Astrocyte (in vitro differentiated cells and primary cell): Measurements from ENCODE around the gene ZNF641. TPM values are rescaled to one million over a fixed set of nuclear protein-coding genes. Genes with fewer than 3 reads are reported as not detected.
"Not testable (repeated sequence)": the region's sequence is repeated elsewhere in the genome, so short reads cannot be mapped to it uniquely, and the experiment has no call there.

ENCODE experiments used
- DNase-seq: peaks from one replicate; pipeline ENCODE4 v3.0.0-alpha.2; 2010; ENCODE audit warnings: low read depth
- FAIRE-seq: peaks from 2 replicates; lab custom pipeline; 2011; peaks lifted over from hg19 to GRCh38; lab: Jason Lieb, UNC
- H2AFZ ChIP-seq: 2 replicates; pipeline ENCODE4 v1.6.0; 2012; ENCODE audit warnings: low read depth, low read length, inconsistent platforms
- H3K27ac ChIP-seq: 2 replicates; pipeline ENCODE4 v1.5.1; 2011; ENCODE audit warnings: low read depth, low read length, inconsistent platforms
- H3K27me3 ChIP-seq: 2 replicates; pipeline ENCODE4 v1.6.0; 2011; ENCODE audit warnings: low read length, inconsistent platforms; ENCODE audit not compliant: insufficient read depth
- H3K36me3 ChIP-seq: 2 replicates; pipeline ENCODE4 v1.5.1; 2011; ENCODE audit warnings: low read length, inconsistent platforms; ENCODE audit not compliant: insufficient read depth
- H3K4me1 ChIP-seq: 2 replicates; pipeline ENCODE4 v1.5.1; 2011; ENCODE audit warnings: low read length, inconsistent platforms; ENCODE audit not compliant: insufficient read depth
- H3K4me2 ChIP-seq: 2 replicates; pipeline ENCODE4 v1.6.0; 2012; ENCODE audit warnings: low read length, inconsistent platforms
- H3K4me3 ChIP-seq: 2 replicates; pipeline ENCODE4 v1.5.1; 2011; ENCODE audit warnings: low read depth, mild to moderate bottlenecking, low read length, inconsistent platforms; ENCODE audit not compliant: insufficient read depth
- H3K79me2 ChIP-seq: 2 replicates; pipeline ENCODE4 v1.6.0; 2012; ENCODE audit warnings: mild to moderate bottlenecking, low read length, inconsistent platforms; ENCODE audit not compliant: insufficient read depth
- H3K9ac ChIP-seq: 2 replicates; pipeline ENCODE4 v1.6.0; 2012; ENCODE audit warnings: mild to moderate bottlenecking, low read length, inconsistent platforms
- H3K9me3 ChIP-seq: 2 replicates; pipeline ENCODE4 v1.5.1; 2012; ENCODE audit warnings: low read depth, mild to moderate bottlenecking, low read length, inconsistent platforms; ENCODE audit not compliant: insufficient read depth
- H4K20me1 ChIP-seq: 2 replicates; pipeline ENCODE4 v1.6.0; 2012; ENCODE audit warnings: low read length, inconsistent platforms; ENCODE audit not compliant: insufficient read depth
- H3K27ac Mint-ChIP-seq: one replicate; pipeline ENCODE4 v1.8.0; 2021; ENCODE audit warnings: mild to moderate bottlenecking, mixed read lengths; ENCODE audit not compliant: unreplicated experiment
- H3K27me3 Mint-ChIP-seq: one replicate; pipeline ENCODE4 v1.8.0; 2021; ENCODE audit warnings: low read depth, mixed read lengths; ENCODE audit not compliant: unreplicated experiment
- H3K36me3 Mint-ChIP-seq: one replicate; pipeline ENCODE4 v1.8.0; 2021; ENCODE audit warnings: low read depth, mixed read lengths; ENCODE audit not compliant: unreplicated experiment
- H3K4me1 Mint-ChIP-seq: one replicate; pipeline ENCODE4 v1.8.0; 2021; ENCODE audit warnings: low read depth, mixed read lengths; ENCODE audit not compliant: unreplicated experiment
- H3K4me3 Mint-ChIP-seq: one replicate; pipeline ENCODE4 v1.8.0; 2021; ENCODE audit warnings: mild to moderate bottlenecking, moderate library complexity, mixed read lengths; ENCODE audit not compliant: unreplicated experiment
- H3K9me3 Mint-ChIP-seq: one replicate; pipeline ENCODE4 v1.8.0; 2021; ENCODE audit warnings: mild to moderate bottlenecking, mixed read lengths; ENCODE audit not compliant: unreplicated experiment
- EZH2 ChIP-seq: IDR thresholded peaks from 2 replicates; pipeline ENCODE4 v1.6.1; 2012; ENCODE audit warnings: mild to moderate bottlenecking, low read length, inconsistent platforms; ENCODE audit not compliant: insufficient read depth
- total RNA-seq: library from RNA; stranded (reverse); gene quantifications from 2 replicates; pipeline ENCODE4 v1.2.1, GENCODE V29; 2021
- TF ChIP-seq, protein P1 (sequence below): IDR thresholded peaks from 2 replicates; pipeline ENCODE4 v1.5.1; 2011; ENCODE audit warnings: low read depth, mild to moderate bottlenecking, inconsistent platforms, low read length, moderate library complexity; ENCODE audit not compliant: insufficient read depth

The ZNF641 gene
- total RNA-seq, 1 donor from 2014 or later: 7.1 TPM

DNA sequence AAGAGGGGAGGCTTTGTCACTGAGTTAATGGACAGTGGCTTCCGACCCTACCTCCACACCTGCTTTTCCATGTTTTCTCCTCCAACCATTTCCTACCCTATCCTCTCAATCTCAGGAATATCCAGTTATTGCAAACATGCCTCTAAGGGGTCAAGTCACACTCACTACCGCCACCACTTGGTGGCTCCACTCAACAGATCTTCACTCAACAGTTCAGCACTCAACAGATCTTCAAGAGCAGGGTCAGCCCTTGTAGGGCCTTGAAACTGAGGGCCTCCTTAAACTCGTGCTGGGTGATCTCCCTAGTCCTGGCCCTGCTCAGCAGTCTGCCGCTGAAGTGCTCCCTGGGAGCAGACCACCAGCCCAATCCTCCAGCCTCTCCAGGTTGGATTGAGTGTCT, 14.2 kb downstream of the ZNF641 start:
- Histone ChIP-seq H3K9me3 (no peaks in the 10 kb centered on the region), H3K4me2 (no peak overlapping the region), H2AFZ (no peak overlapping the region), H3K9ac (no peak overlapping the region), H4K20me1 (no peaks in the 10 kb centered on the region), H3K79me2 (no peaks in the 10 kb centered on the region), H3K27ac (no peak overlapping the region), H3K4me3 (no peak overlapping the region), H3K36me3 (no peaks in the 10 kb centered on the region), H3K27me3 (no peaks in the 10 kb centered on the region), H3K4me1 (no peaks in the 10 kb centered on the region)
- no peak overlapping the region for H3K4me3 Mint-ChIP-seq
- H3K36me3 Mint-ChIP-seq: peaks cover 7% of the 10 kb centered on the region
- no peak for FAIRE-seq
- H3K27ac Mint-ChIP-seq: no peak overlapping the region
- H3K9me3 Mint-ChIP-seq: peaks cover 7% of the 10 kb centered on the region
- H3K4me1 Mint-ChIP-seq: no peaks in the 10 kb centered on the region
- TF ChIP-seq, protein P1, sequence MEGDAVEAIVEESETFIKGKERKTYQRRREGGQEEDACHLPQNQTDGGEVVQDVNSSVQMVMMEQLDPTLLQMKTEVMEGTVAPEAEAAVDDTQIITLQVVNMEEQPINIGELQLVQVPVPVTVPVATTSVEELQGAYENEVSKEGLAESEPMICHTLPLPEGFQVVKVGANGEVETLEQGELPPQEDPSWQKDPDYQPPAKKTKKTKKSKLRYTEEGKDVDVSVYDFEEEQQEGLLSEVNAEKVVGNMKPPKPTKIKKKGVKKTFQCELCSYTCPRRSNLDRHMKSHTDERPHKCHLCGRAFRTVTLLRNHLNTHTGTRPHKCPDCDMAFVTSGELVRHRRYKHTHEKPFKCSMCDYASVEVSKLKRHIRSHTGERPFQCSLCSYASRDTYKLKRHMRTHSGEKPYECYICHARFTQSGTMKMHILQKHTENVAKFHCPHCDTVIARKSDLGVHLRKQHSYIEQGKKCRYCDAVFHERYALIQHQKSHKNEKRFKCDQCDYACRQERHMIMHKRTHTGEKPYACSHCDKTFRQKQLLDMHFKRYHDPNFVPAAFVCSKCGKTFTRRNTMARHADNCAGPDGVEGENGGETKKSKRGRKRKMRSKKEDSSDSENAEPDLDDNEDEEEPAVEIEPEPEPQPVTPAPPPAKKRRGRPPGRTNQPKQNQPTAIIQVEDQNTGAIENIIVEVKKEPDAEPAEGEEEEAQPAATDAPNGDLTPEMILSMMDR: no peak
- TF ChIP-seq EZH2: no peak
- H3K27me3 Mint-ChIP-seq: no peaks in the 10 kb centered on the region
- no peak for DNase-seq

DNA sequence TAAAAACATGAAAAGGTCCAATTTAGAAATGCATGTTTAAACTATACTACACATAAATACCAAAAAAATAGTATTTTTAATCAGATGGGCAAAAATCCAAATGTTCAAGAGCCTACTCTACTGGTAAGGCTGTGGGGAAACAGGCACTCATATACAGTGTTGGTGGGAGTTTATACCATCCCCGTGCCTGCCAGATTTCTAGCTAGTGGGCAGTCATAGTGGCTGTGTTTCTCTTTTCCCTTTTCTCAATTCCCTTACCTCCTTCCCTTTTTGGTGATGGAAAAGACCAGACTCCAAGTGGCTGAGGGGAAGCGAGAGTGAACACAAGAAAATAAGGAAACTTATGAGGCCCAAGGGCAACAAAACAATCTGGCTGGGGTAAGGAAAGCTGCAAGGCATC, 14.7 kb downstream of the ZNF641 start:
- Histone ChIP-seq H3K9me3 (no peaks in the 10 kb centered on the region), H3K79me2 (no peaks in the 10 kb centered on the region), H3K27me3 (no peaks in the 10 kb centered on the region), H3K4me1 (no peaks in the 10 kb centered on the region), H3K9ac (no peak overlapping the region), H3K4me3 (no peak overlapping the region), H2AFZ (no peak overlapping the region), H4K20me1 (no peaks in the 10 kb centered on the region), H3K27ac (no peak overlapping the region), H3K36me3 (no peaks in the 10 kb centered on the region), H3K4me2 (no peak overlapping the region)
- Mint-ChIP-seq H3K9me3 (peaks cover 7% of the 10 kb centered on the region), H3K27me3 (no peaks in the 10 kb centered on the region), H3K4me3 (no peak overlapping the region), H3K27ac (no peak overlapping the region), H3K4me1 (no peaks in the 10 kb centered on the region), H3K36me3 (peaks cover 7% of the 10 kb centered on the region)
- FAIRE-seq (no peak), DNase-seq (no peak)
- TF ChIP-seq, protein P1: no peak
- TF ChIP-seq EZH2: no peak

DNA sequence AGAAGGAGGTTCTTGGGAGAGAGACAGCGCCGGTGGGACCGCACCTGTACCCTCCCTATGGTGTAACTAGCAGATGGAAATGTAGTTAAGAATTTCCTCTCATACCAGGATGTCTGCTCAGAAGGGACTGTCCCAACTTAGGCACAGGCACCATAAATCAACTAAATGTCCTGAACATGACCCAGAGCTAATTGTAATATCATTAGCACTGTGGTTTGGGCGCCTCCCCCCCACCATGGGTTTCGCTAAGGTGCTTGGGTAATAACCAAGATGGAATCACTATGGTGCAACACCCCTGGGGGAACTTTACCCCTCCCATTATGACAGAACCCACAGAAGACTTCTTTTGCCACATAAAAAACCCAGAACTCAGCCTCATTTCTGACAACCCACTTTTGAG, 15.9 kb downstream of the ZNF641 start:
- H3K4me2 ChIP-seq: no peak overlapping the region
- H3K27me3 Mint-ChIP-seq: no peaks in the 10 kb centered on the region
- no peak overlapping the region for H2AFZ ChIP-seq
- peaks cover 4% of the 10 kb centered on the region for H3K36me3 Mint-ChIP-seq
- H3K4me1 ChIP-seq: no peaks in the 10 kb centered on the region
- no peaks in the 10 kb centered on the region for H3K36me3 ChIP-seq
- H3K9me3 ChIP-seq: no peaks in the 10 kb centered on the region
- no peaks in the 10 kb centered on the region for H3K79me2 ChIP-seq
- no peak overlapping the region for H3K27ac ChIP-seq
- H3K4me3 Mint-ChIP-seq: no peak overlapping the region
- H3K27ac Mint-ChIP-seq: no peak overlapping the region
- H3K4me3 ChIP-seq: no peak overlapping the region
- FAIRE-seq (no peak), DNase-seq (no peak)
- no peak overlapping the region for H3K9ac ChIP-seq
- no peaks in the 10 kb centered on the region for H4K20me1 ChIP-seq
- H3K27me3 ChIP-seq: no peaks in the 10 kb centered on the region
- TF ChIP-seq, protein P1: no peak
- no peak for TF ChIP-seq EZH2
- H3K9me3 Mint-ChIP-seq: peaks cover 11% of the 10 kb centered on the region
- no peaks in the 10 kb centered on the region for H3K4me1 Mint-ChIP-seq

DNA sequence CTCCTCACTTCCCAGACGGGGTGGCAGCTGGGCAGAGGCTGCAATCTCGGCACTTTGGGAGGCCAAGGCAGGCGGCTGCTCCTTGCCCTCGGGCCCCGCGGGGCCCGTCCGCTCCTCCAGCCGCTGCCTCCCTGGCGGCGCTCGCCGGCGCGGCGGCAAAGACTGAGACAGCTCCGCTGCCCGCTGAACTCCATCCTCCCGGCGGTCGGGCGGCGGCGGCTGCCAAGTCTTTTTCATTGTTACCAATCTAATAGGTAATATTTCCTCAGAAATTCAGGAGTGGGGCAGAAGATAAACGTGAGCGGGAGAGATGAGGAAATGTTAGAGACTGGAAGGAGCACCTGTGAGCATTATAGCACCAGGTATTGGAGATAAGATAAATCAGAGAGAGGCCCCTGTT, 17.0 kb downstream of the ZNF641 start:
- not testable (repeated sequence) for DNase-seq, FAIRE-seq, H3K27ac ChIP-seq, H4K20me1 ChIP-seq, H3K4me1 Mint-ChIP-seq, H3K9me3 ChIP-seq, H3K4me3 ChIP-seq, H2AFZ ChIP-seq, H3K36me3 Mint-ChIP-seq, H3K4me3 Mint-ChIP-seq, H3K36me3 ChIP-seq, H3K4me1 ChIP-seq, H3K27me3 ChIP-seq, H3K27ac Mint-ChIP-seq, H3K4me2 ChIP-seq, H3K79me2 ChIP-seq, H3K9ac ChIP-seq, H3K27me3 Mint-ChIP-seq
- peaks cover 13% of the 10 kb centered on the region for H3K9me3 Mint-ChIP-seq
